COLO668 (cell line): ENCODE data around the gene LARP1.
"Not testable (repeated sequence)": the region's sequence is repeated elsewhere in the genome, so short reads cannot be mapped to it uniquely, and the experiment has no call there.

Source experiments
- DNase-seq: peaks from one replicate; lab custom pipeline; 2025; ENCODE audit not compliant: unreplicated experiment; lab: John Stamatoyannopoulos, UW

LARP1 gene

DNA sequence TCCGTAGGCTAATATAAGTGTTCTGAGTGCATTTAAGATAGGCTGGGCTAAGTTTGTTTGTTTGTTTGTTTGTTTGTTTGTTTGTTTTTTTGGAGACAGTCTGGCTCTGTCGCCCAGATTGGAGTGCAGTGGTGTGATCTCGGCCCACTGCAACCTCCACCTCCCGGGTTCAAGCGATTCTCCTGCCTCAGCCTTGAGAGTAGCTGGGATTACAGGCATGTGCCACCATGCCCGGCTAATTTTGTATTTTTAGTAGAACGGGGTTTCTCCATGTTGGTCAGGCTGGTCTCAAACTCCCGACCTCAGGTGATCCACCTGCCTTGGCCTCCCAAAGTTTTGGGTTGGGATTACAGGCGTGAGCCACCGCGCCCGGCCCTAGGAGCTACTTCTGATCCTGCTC, 4.7 kb downstream of the LARP1 start:
- not testable (repeated sequence) for DNase-seq

DNA sequence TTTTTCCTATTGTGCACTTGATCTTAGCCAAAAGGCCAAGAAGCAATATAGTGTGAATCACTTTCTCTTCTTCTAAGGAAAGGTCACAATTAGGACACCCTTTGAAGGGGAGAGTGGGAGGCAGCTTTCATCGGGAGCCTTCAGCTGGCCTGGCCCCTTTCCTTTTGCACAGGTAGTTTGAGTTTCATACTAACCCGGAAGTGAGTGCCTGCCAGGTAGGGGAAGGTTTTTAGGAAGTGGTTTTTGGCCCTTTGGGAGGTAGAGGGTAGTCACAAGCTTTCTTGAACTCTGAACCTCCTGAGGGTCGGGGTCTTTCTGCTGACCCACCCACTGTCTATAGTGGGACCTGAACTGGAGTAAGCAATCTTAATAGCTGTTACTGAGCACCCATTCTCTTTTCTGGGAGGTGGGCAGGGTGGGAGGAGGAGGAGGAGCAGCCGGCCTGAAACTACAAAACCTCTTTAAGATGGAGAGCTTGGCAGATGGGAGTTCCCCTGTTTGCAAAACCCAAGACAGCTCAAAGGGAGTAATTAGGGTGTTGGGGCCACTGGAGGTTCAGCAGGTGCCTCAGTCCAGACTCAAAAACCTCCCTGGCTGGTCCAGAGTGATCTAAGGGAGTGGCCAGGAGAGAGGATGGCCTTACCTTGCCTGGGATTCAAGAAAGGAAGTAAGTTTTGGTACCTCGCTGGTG, 6.0 kb downstream of the LARP1 start:
- DNase-seq, result no peak

DNA sequence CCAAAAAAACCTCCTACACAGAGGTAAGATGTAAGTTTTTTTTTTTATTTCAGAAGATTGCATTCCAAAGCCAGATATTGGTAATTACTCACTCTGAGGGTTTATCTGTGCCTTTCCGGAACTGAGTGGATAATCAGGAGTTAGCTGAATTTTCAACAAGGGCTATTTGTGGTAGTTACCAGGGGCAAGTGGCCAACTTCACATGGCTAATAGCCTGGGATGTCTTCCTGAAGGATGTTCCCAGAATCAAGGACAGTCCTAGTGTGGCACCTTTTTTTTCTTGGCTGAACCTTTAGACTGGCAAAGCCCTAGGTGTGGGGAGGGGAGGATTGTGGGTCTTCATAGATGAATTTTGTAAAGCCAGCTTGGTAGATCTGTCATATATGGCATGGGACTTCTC, 7.1 kb downstream of the LARP1 start:
- no peak for DNase-seq

DNA sequence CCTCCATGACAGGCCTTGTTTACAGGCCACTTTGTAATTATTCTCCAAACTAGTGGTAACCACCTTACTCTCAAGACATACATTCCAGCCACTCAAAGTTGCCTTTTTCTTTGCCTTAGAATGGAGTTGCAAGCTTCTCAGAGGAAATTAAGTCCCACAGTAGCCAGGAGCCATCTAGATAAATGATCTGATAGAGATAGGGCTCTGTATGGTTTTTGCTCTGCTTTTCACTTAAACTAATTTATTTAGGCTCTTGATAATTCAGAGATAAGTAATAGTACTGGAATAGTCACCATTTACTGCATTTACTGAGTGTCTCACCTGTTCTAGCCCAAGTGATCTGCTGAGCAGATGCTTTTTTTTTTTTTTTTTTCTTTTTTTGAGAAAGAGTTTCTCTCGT, 7.5 kb downstream of the LARP1 start:
- DNase-seq, result no peak

DNA sequence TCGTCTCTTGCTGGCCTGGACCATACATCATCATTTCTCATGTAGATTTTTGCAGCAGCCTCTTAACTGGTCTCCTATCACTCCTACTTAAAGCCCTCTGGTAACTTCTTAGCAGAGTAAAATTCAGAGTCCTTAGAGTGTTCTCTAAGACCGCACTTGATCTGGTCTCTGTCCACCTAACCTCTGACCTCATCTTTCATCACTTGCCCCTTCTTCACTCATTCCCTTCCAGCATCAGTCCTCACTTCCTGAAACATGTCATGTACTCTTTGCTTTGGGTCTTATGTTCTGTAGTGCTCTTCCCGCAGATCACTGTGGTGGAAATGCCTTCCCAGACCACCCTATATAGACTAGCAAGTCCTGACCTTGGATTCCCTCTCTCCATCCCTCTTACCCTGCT, 9.8 kb downstream of the LARP1 start:
- no peak for DNase-seq

DNA sequence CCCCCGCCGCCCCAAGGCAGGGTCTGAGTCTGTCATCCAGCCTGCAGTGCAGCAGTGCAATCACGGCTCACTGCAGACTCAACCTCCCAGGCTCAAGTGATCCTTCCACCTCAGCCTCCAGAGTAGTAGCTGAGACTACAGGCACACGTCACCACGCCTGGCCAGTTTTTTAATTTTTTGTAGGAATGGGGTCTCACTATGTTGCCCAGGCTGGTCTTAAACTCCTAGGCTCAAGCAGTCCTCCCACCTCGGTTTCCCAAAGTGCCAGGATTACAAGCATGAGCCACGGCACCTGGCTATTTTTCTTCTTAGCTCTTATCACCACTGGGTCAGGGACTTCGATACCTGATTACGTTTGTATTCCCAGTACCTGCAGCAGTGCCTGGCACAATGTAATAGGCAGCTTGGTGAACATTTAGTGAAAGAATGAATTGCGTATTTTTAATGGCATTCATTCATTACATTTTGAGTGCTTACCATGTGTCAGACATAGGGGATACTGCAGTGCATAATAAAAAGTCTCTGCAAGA, 10.3 kb downstream of the LARP1 start:
- DNase-seq, result no peak

DNA sequence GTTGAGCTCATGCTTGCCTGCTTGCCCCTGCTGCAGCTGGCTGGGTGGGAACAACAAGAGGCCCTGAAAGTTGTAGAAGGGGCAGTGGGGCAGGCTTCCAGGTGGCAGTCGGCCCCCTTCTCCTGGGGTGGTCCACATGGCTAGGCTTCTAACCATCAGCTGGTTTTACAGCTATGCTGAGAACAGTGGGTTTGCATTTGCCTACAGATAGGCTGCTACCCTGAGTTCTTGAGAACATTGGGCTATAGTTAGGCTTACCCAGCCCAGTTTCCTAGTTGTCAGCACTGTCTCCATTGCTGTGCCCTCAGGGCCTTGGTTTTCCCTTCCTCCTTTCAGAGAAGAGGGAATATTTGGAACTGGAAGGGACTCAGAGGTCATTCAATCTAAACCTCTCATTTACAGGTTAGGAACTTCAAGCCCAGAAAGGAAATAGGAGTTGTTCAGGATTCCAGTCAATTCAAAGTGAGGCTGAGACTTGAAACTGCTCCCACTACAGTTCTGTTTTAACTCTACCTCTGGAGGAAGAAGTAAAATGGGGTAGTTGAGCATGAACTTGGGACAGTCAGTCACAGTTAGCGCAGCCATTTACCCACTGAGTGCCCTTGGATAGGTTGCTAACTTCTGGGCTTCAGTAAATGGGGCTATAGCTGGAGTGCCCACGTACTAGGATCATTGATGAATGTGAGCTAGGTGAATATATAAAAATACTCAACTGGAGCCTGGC, 11.5 kb downstream of the LARP1 start:
- DNase-seq, result no peak

DNA sequence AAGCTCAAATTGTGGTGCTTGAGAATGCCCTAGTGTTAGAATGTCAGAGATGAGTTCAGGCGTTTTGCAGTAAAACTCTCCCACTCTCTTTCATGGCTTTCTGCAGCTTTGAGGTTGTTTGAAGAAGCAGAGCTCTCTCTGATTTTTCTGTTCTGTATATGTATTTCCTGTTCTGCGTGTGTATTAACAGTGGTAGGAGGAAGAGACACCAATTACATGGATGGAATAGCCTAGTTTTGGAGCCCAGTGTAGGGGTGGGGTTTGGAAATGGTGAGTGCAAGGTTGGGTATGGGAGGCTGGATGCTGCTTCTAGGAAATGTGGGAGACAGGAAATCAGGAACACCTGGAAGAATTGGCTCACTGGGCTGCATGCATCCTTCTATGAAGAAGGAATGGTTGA, 12.4 kb downstream of the LARP1 start:
- DNase-seq, result no peak

DNA sequence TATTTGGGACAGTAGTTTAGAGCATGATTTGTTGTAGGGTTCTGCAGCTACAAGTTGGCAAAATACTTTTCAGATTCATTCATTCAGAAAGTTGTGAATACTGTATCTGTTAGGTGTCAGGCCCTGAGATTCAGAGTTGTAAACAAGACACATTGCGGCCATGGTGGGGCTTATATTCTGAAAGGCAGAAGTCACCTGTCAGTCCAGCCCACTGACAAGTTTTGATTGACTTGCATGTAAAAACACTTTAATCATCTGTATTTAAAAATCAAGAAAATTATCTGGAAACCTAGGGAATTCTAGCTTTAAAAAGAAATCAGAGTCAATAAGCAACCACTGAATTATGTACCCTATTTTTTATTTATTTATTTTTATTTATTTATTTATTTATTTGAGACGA, 13.0 kb downstream of the LARP1 start:
- no peak for DNase-seq

DNA sequence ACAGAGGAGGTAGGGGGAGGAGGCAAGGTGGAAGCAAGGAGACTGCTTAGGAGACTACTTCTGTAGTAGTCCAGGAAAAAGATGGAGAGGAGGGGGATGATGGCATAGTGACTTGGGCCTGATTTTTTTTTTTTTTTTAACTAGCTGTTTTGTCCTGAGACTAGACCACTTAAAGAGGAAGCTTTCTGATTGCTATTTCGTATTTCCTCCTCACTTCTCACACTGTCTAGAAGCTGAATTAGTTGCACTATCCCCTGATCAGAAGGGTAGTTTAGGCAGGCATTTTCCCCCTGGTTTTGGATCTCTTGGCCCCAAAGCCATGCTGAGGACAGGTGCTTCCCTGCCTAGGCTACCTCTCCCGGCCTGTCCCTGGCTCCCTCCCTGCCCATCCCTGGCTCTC, 14.9 kb downstream of the LARP1 start:
- no peak for DNase-seq

DNA sequence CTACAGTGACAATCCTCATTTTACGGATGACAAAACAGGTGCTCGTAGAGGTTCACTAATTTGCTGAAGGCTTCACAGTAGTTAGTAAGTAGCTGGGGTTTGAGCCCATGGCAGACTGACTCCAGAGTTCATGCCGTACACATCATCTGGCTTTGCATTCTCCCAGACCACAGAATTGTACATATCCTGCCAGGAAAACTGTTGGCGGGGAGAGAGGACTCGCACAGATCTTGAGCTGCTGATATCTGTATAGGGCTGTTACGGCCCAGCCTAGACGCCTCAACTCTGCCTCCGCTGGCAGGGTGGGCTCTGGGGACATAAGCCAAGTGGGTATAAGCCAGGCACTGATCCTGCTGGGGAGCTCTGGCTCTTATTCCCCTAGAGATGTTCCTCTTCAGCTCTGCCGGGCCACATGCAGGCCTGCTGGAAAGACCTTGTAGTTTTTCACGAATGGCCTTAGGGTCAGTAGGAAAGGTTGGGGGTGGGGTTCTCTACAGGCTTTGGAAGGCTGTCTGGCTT, 16.3 kb downstream of the LARP1 start:
- no peak for DNase-seq

DNA sequence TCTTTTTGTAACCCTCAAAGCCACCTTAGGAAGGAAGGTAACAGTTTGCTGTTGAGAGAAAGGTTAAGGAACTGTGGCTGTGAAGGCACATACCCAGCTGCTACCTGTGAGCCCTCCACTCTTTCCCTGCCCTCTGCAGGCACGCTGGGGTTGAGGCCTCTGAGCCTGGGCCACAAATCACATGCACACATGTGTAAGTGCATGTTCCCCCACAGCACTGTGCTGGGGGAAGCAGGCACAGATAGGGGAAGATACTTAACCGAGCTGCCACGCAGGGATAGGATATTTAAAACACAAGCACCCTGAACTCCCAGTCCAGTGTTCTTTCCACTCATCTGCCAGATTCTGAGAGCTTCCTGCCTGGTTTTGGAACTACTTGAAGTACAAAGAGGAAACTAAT, 18.1 kb downstream of the LARP1 start:
- no peak for DNase-seq

DNA sequence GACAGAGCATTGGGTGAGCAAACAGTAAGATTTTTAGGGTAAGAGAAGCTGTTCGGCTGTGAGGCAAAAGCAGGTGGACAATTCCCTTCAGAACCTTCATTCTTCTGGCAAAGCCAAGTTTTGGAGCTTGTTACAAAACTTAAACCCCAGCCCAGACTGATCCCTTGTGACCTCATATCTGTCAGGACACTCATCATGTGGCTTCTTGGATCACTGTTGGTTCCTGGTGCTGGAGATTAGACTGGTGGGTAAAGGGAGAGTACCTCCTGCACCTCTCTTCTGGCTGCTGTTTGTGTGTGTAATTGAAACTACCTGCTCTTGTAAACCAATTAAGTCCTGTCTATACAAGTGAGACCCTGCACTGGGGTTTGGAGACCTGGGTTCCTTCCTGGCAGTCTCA, 21.0 kb downstream of the LARP1 start:
- no peak for DNase-seq

DNA sequence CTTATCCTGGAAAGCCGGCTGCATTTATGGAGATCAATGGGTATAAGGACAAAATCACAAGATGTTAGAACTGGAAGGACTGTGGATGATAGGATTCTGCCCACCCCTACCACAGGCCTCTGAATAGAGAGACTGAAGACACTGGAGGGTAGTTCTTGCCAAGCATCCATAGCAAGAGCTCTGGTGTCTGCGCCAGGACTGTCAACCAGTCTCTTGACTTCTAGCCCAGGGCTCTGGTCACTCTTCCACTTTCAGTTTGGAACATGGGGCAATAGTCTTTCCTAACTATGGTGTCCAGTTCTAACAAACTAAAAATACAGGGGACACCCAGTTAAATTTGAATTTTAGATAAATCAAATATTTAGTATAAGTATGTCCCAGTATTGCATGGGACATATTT, 23.4 kb downstream of the LARP1 start:
- DNase-seq, result no peak

DNA sequence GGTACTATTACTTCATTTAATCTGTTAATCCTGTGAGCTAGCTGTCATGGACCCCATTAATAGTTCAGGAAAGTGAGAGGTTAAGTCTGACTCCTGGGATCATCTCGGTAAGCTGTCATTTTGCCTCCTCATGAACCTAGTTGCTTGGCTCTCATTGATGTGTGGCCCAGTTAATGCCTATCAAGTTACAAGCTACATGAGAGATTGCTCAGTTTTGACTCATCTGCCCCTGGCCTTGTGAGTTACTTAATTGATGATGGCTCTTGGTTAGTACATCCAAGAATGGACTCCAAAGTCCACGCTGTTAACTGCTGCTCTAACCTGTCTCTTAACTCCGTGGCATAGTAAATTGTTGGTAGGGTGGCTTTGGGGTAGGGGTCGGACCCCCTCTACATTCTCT, 23.9 kb downstream of the LARP1 start:
- peak; percentile 0 for DNase-seq

DNA sequence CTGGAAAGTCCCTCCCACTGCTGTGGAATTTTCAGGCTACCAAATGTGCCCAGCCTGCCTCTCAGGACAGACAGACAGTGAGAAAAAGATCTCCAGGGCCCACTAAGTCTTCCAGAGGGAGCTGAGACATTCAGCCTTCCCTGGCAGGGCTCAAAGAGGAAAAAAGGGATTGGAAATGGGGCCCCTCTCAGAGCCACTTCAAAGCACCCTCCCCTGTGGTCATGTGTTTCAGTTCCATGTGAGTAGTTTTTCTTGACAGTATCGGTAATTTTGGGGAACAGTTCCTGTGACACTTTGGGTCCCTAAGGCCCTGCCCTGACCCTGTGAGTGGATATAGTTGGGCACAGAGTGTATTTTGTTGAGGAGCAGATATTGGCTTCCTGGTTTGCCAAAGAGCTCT, 25.0 kb downstream of the LARP1 start:
- no peak for DNase-seq

DNA sequence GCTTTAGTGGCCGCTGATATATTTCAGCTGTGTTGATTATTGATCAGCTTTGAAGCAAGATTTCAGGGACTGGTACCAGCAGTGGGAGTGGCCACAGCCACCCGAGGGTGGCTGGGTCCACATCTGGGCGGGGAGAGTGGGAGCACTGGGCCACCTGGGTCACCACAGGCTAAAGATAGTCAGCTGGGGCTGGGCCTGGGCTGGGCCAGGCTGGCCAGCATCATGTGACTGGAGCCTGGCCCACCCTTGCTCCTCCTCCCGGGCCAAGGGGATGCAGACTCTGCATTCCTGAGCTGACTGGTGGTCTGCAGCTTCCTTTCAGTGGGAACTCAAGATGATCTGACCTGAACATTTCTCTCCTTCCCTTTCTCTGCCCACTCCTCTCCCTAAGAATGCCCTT, 27.1 kb downstream of the LARP1 start:
- DNase-seq, result no peak

DNA sequence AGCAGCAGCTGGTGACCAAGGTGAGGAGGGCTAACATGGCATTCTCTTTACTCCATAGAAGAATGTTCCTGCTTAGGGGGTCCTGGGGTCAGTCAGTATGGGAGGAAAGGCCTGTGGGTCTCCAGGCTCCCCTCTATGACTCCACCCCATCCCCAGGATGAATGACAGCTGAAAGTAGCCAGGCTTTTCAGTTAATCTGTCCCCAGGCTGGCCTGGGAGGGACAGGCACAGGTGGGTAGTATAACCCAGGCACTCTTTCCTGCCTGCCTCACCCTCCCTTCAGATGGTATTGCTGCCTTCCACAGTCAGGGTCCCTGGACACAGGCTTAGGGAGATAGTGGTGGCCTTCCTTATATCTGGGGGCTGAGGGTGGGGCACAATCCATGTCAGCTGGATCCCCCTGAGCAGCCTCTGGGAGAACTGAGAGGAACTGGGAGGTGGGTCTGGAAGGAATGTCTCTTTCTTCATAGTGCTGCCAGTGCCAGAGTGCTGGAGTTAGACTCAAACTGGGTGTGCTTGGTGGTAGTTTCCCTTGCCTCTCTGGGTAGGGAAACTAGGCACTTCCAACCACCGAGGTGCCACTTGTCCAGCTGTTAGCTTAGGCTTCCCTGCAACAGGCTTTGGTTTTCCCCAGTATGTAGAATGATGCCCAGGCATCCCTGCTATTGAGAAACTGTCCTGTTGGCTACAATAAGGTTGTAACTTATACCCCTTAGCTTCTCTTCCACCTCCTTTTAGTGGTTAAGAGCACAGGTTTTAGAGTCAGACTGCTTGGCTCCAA, 27.8 kb downstream of the LARP1 start:
- no peak for DNase-seq

DNA sequence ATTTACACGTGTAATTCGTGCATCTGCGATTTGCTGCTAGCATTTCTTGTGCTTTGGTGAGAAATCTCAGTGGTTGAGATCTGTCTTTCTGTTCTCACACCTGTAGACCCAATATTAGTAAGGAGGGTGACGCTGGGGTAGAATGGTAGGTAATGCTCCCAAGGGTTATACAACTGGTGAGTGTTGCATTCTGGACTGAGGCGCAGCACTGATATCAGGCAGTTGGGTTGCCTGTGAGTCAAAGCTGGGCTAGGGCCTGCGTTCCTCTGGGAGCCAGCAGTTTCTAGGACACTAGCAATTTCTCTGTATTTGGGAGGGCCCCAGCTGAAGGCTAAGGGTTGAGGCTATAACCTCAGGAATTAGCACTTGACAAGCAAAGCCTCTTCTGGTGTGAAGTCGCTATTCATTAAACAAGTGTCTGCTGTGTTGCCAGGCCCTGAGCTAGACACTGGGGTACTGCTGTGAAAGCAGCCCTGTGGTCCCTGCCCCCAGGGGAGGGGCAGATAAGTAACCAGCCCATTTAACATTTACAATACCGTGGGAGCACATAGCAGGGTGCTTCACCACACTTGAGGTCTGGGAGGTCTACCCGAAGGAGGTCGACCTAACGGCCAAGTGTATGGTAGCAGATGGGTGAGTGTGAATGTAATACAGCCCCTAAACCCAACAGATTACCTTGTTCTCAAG, 28.7 kb downstream of the LARP1 start:
- DNase-seq, result no peak

DNA sequence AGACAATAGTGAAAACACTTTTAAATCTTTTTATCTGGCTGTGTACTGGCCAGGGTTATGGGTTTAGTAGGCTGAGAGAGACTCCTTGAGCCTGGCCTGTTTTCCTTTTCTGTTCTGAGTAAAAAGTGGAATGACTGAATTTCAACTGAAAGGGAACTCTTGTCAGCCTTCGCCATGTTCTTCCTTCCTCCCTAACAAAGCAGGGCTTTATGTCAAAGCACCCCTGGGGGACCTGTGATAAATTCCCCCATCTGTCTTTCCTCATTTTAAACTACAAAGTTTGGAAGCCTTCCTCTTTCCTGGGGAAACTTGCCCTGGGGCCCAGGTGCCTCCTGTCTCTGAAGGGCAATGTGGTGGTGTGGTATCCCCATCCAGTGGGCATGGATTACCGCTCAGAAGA, 29.7 kb downstream of the LARP1 start:
- DNase-seq, result no peak

DNA sequence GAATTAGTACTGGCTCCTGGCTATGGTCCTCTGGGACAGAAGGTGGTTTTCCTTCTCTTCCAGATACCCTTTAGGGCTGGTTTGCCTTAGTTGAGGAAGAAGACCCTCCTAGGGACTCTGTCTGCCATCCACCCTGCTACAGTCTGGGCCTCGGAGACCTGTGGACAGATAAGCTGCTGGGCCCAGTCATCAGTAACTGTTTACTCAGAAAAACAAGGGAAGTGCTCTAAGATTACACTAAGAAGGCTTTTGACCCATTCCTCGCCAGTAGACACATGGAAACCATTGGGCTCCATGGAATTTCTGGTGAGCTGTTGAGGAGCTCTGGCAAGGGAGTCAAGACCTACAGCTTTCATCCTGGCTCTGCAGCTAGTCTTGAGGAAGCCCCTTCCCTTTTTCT, 31.2 kb downstream of the LARP1 start:
- no peak for DNase-seq
